Measurements from ENCODE around the gene MEIS2.

Gene MEIS2

GRCh38 chr15:37041042-37041441, 59.3 kb downstream of the MEIS2 start:
- TF ChIP-seq FOXP2 (optimal IDR thresholded peaks at IDR 0.05; ENCODE audit: borderline replicate concordance, extremely low read depth, extremely low read length, insufficient read depth) (no peak), POLR2AphosphoS5 (IDR thresholded peaks at IDR 0.05; ENCODE audit: low read depth, low read length) (no peak), TAF1 (IDR thresholded peaks at IDR 0.05; ENCODE audit: borderline replicate concordance, insufficient read depth, low read length) (no peak), SIN3A (IDR thresholded peaks at IDR 0.05; ENCODE audit: borderline replicate concordance, insufficient read depth, low read length) (no peak), REST (IDR thresholded peaks at IDR 0.05; ENCODE audit: insufficient read depth in 1 of 2, low read depth in 2 of 2, low read length in 2 of 2) (no peak)

GRCh38 chr15:37040072-37040742, 60.1 kb downstream of the MEIS2 start:
- TF ChIP-seq TAF1 (IDR thresholded peaks at IDR 0.05; ENCODE audit: borderline replicate concordance, insufficient read depth, low read length) = no peak
- no peak for TF ChIP-seq SIN3A (IDR thresholded peaks at IDR 0.05; ENCODE audit: borderline replicate concordance, insufficient read depth, low read length)
- TF ChIP-seq REST (IDR thresholded peaks at IDR 0.05; ENCODE audit: insufficient read depth in 1 of 2, low read depth in 2 of 2, low read length in 2 of 2) = no peak
- no peak for TF ChIP-seq FOXP2 (optimal IDR thresholded peaks at IDR 0.05; ENCODE audit: borderline replicate concordance, extremely low read depth, extremely low read length, insufficient read depth)
- no peak for TF ChIP-seq POLR2AphosphoS5 (IDR thresholded peaks at IDR 0.05; ENCODE audit: low read depth, low read length)

GRCh38 chr15:37038716-37039106, 61.6 kb downstream of the MEIS2 start:
- TF ChIP-seq SIN3A (IDR thresholded peaks at IDR 0.05; ENCODE audit: borderline replicate concordance, insufficient read depth, low read length) (no peak), POLR2AphosphoS5 (IDR thresholded peaks at IDR 0.05; ENCODE audit: low read depth, low read length) (no peak), FOXP2 (optimal IDR thresholded peaks at IDR 0.05; ENCODE audit: borderline replicate concordance, extremely low read depth, extremely low read length, insufficient read depth) (no peak), TAF1 (IDR thresholded peaks at IDR 0.05; ENCODE audit: borderline replicate concordance, insufficient read depth, low read length) (no peak), REST (IDR thresholded peaks at IDR 0.05; ENCODE audit: insufficient read depth in 1 of 2, low read depth in 2 of 2, low read length in 2 of 2) (no peak)

- TF ChIP-seq SIN3A (IDR thresholded peaks at IDR 0.05; ENCODE audit: borderline replicate concordance, insufficient read depth, low read length) (no peak), FOXP2 (optimal IDR thresholded peaks at IDR 0.05; ENCODE audit: borderline replicate concordance, extremely low read depth, extremely low read length, insufficient read depth) (no peak), POLR2AphosphoS5 (IDR thresholded peaks at IDR 0.05; ENCODE audit: low read depth, low read length) (no peak), REST (IDR thresholded peaks at IDR 0.05; ENCODE audit: insufficient read depth in 1 of 2, low read depth in 2 of 2, low read length in 2 of 2) (no peak), TAF1 (IDR thresholded peaks at IDR 0.05; ENCODE audit: borderline replicate concordance, insufficient read depth, low read length) (no peak)
Measured at GRCh38 chr15:37037850-37038715, 62.3 kb downstream of the MEIS2 start.
